Upper lobe of left lung (tissue), 6 donors: ENCODE measurements around the gene RPS10. TPM values are rescaled to one million over a fixed set of nuclear protein-coding genes. Genes with fewer than 3 reads are reported as not detected.
A peak's percentile ranks its signal among the peaks of the same experiment; 100 is the strongest.

Experiments
- ATAC-seq, 2 donors: fragments of 200-7000 bp; cut with Tn5 transposase; one replicate each; pipeline ENCODE4 v1.9.1; 2022; ENCODE audit warnings: mild to moderate bottlenecking in 2 of 2, moderate library complexity in 2 of 2; ENCODE audit not compliant: low FRiP score in 2 of 2
- DNase-seq, 2 donors: peaks; one replicate each; pipeline ENCODE4 v3.0.0-alpha.2; 2019 to 2020
- H3K27ac ChIP-seq, 4 donors: fragments of 200-600 bp; sonication (generic); one replicate each; pipeline ENCODE4 v1.5.1; 2016 to 2019
- H3K27me3 ChIP-seq, 4 donors: fragments of 200-600 bp; sonication (generic); one replicate each; pipeline ENCODE4 v1.5.1; 2017 to 2019
- H3K36me3 ChIP-seq, 4 donors: fragments of 200-600 bp; sonication (generic); one replicate each; pipeline ENCODE4 v1.5.1; 2016 to 2019
- H3K4me1 ChIP-seq, 4 donors: fragments of 200-600 bp; sonication (generic); one replicate each; pipeline ENCODE4 v1.5.1; 2018 to 2019
- H3K4me3 ChIP-seq, 4 donors: fragments of 200-600 bp; sonication (generic); one replicate each; pipeline ENCODE4 v1.5.1; 2017 to 2019; ENCODE audit warnings: mild to moderate bottlenecking in 2 of 4, moderate library complexity in 1 of 4
- H3K9me3 ChIP-seq, 4 donors: fragments of 200-600 bp; sonication (generic); one replicate each; pipeline ENCODE4 v1.5.1; 2018 to 2019
- EP300 ChIP-seq, 4 donors: sonication (generic); formaldehyde crosslinking; IDR thresholded peaks; one replicate each; pipeline ENCODE4 v1.5.1; 2017; ENCODE audit warnings: antibody characterized with exemption in 4 of 4, control low read depth in 2 of 4
- POLR2A ChIP-seq, 4 donors: fragments of 450-650 bp; IDR thresholded peaks; one replicate each; pipeline ENCODE4 v1.5.1; 2016 to 2017; ENCODE audit warnings: antibody characterized with exemption in 4 of 4, mild to moderate bottlenecking in 2 of 4
- POLR2AphosphoS5 ChIP-seq, 2 donors: sonication (generic); formaldehyde crosslinking; IDR thresholded peaks; one replicate each; pipeline ENCODE4 v1.5.1; 2017; ENCODE audit warnings: antibody characterized with exemption in 2 of 2
- WGBS, 2 donors: methylation state at CpG; one replicate each; pipeline ENCODE4 v1.1.5; 2017 to 2018; 5-methylcytosine and 5-hydroxymethylcytosine counted together
- total RNA-seq, 6 donors: library from RNA; depleted of rRNA in 4 of 6; stranded (reverse); fragments of >200 nt in 4 of 6; gene quantifications; one replicate each; pipeline versions ENCODE4 v1.1.0 to v1.2.1, GENCODE V29; 2016 to 2021
- TF ChIP-seq, protein P1 (sequence below), 6 experiments: fragments of 450-650 bp in 4 of 6; fragments of 200-600 bp in 2 of 6; sonication (generic) in 2 of 6; IDR thresholded peaks; one replicate each; pipeline ENCODE4 v1.5.1; 2016 to 2019; ENCODE audit warnings: antibody characterized with exemption in 6 of 6
- donor health status: DM: no; HTN: no; CAD: no; lungs with moderate emphysema.
- donor health status: DM: no; HTN: yes; CAD: no; lungs with severe emphysema.

RPS10 gene
- total RNA-seq, 6 donors from 2014 or later: 383 to 1,975 (median 1,074) TPM

DNA sequence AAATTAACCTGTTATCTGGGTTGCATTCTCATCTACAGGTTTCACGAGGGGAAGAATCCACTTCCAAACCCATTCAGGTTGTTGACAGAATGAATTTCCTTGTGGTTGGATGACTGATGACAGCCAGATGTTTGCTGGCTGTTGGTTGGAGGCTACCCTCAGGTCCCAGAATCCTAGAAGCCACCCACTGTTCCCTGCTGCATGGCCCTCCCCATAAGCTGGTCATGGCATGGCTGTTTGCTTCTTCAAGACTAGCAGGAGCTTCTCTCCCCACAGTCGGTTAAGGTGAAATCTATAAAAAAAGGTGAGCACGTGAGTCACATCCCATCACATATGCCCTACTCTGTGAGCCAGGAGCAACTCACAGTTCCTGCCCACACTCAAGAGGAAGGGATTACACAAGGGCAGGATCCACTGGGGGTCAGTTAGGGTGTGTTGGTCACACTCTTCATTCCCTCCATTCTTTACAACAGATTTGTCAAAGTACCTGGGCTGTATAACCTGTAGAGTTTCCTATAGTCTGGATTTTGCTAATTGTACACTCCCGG is 19.5 kb upstream of the RPS10 start:
- Histone ChIP-seq H3K27ac (no peak overlapping the region), H3K4me3 (no peak overlapping the region), H3K27me3 (no peaks in the 10 kb centered on the region), H3K4me1 (no peaks in the 10 kb centered on the region), H3K9me3 (no peaks in the 10 kb centered on the region), H3K36me3 (no peaks in the 10 kb centered on the region)
- WGBS, 2 donors: 70 to 77% methylated on average over 4 of the region's 4 CpGs
- DNase-seq (no peak), ATAC-seq (no peak)
- no peak for TF ChIP-seq POLR2A (IDR thresholded peaks at IDR 0.05)
- no peak for TF ChIP-seq POLR2AphosphoS5 (IDR thresholded peaks at IDR 0.05)
- TF ChIP-seq EP300 (IDR thresholded peaks at IDR 0.05): no peak
- TF ChIP-seq, protein P1, sequence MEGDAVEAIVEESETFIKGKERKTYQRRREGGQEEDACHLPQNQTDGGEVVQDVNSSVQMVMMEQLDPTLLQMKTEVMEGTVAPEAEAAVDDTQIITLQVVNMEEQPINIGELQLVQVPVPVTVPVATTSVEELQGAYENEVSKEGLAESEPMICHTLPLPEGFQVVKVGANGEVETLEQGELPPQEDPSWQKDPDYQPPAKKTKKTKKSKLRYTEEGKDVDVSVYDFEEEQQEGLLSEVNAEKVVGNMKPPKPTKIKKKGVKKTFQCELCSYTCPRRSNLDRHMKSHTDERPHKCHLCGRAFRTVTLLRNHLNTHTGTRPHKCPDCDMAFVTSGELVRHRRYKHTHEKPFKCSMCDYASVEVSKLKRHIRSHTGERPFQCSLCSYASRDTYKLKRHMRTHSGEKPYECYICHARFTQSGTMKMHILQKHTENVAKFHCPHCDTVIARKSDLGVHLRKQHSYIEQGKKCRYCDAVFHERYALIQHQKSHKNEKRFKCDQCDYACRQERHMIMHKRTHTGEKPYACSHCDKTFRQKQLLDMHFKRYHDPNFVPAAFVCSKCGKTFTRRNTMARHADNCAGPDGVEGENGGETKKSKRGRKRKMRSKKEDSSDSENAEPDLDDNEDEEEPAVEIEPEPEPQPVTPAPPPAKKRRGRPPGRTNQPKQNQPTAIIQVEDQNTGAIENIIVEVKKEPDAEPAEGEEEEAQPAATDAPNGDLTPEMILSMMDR (IDR thresholded peaks at IDR 0.05): no peak

DNA sequence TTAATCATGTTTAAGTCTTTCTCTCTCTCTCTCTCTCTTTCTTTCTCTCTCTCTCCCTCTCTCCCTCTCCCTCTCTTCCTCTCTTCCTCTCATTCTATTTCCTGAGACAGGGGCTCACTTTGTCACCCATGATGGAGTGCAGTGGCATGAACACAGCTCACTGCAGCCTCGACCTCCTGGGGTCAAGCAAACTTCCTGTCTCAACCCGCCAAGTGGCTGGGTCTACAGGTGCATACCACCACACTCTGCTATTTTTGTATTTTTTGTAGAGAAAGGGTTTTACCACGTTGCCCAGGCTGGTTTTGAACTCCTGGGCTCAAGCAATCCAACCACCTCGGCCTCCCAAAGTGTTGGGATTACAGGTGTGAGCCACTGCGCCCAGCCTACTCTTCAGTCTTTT is 15.7 kb upstream of the RPS10 start:
- DNase-seq (no peak), ATAC-seq (no peak)
- no peaks in the 10 kb centered on the region for H3K27me3 ChIP-seq
- no peak overlapping the region for H3K27ac ChIP-seq
- no peaks in the 10 kb centered on the region for H3K4me1 ChIP-seq
- 51 to 58% methylated on average over 5 of the region's 5 CpGs for WGBS, 2 donors
- no peak overlapping the region for H3K4me3 ChIP-seq
- H3K9me3 ChIP-seq: no peaks in the 10 kb centered on the region
- H3K36me3 ChIP-seq: no peaks in the 10 kb centered on the region
- no peak for TF ChIP-seq EP300 (IDR thresholded peaks at IDR 0.05)

DNA sequence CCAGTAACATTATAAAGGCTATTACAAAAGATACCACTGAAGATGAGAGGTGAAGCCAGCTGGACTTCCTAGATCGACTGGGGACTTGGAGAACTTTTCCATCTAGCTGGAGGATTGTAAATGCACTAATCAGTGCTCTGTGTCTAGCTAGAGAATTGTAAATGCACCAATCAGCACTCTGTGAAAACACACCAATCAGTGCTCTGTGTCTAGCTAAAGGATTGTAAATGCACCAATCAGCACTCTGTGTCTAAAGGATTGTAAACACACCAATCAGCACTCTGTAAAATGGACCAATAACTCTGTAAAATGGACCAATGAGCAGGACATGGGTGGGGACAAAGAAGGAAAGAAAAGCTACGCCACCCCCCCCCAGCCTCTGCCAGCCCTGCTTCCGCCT is 13.6 kb upstream of the RPS10 start:
- 81 to 88% methylated on average over 3 of the region's 3 CpGs for WGBS, 2 donors
- ATAC-seq (no peak), DNase-seq (no peak)
- no peaks in the 10 kb centered on the region for H3K9me3 ChIP-seq
- H3K36me3 ChIP-seq: no peaks in the 10 kb centered on the region
- no peak overlapping the region for H3K27ac ChIP-seq
- no peaks in the 10 kb centered on the region for H3K27me3 ChIP-seq
- TF ChIP-seq POLR2A (IDR thresholded peaks at IDR 0.05): no peak
- TF ChIP-seq, protein P1 (IDR thresholded peaks at IDR 0.05): no peak
- TF ChIP-seq EP300 (IDR thresholded peaks at IDR 0.05): no peak
- no peak for TF ChIP-seq POLR2AphosphoS5 (IDR thresholded peaks at IDR 0.05)
- no peaks in the 10 kb centered on the region for H3K4me1 ChIP-seq
- no peak overlapping the region for H3K4me3 ChIP-seq

DNA sequence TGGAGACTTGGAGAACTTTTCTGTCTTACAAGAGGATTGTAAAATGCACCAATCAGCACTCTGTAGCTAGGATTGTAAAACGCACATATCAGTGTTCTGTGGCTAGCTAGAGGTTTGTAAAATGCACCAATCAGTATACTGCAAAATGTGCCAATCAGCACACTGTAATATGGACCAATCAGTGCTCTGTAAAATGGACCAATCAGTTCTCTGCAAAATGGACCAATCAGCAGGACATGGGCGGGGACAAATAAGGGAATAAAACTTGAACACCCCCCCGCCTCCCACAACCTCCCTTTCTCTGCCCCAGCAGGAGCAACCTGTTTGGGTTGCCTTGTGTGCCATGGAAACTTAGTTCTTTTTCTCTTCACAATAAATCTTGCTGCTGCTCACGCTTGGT is 12.8 kb upstream of the RPS10 start:
- no peak for TF ChIP-seq POLR2AphosphoS5 (IDR thresholded peaks at IDR 0.05)
- 61 to 89% methylated on average over 4 of the region's 4 CpGs for WGBS, 2 donors
- no peaks in the 10 kb centered on the region for H3K27me3 ChIP-seq

DNA sequence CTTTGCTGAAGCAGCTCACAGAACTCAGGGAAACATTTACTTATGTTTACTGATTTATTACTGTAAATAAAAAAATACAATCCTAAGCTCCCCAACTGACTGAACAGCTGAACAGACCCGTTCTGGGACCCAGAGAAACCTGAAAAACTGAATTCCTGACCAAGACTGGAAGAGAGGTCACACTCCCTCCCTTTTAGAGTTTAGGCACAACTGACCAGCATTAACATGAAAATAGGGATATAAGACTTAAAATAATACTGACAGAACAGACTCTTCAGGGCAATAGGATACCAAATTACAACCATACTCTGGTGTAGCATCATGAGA is 11.7 kb upstream of the RPS10 start:
- no peaks in the 10 kb centered on the region for H3K27me3 ChIP-seq
- WGBS, 2 donors: 48 to 57% methylated on average over 1 of the region's 1 CpG
- DNase-seq: no peak
- no peak overlapping the region for H3K4me3 ChIP-seq
- no peak overlapping the region for H3K27ac ChIP-seq
- no peak for ATAC-seq
- no peaks in the 10 kb centered on the region for H3K9me3 ChIP-seq
- TF ChIP-seq POLR2AphosphoS5 (IDR thresholded peaks at IDR 0.05) (no peak), POLR2A (IDR thresholded peaks at IDR 0.05) (no peak), EP300 (IDR thresholded peaks at IDR 0.05) (no peak)
- TF ChIP-seq, protein P1 (IDR thresholded peaks at IDR 0.05): no peak
- H3K4me1 ChIP-seq: no peaks in the 10 kb centered on the region
- H3K36me3 ChIP-seq: no peaks in the 10 kb centered on the region

More for the DNA sequence above, 12.8 kb upstream of the RPS10 start:
- Histone ChIP-seq H3K27ac (no peak overlapping the region), H3K4me3 (no peak overlapping the region), H3K9me3 (no peaks in the 10 kb centered on the region), H3K36me3 (no peaks in the 10 kb centered on the region), H3K4me1 (no peaks in the 10 kb centered on the region)
- no peak for DNase-seq
- ATAC-seq: no peak

DNA sequence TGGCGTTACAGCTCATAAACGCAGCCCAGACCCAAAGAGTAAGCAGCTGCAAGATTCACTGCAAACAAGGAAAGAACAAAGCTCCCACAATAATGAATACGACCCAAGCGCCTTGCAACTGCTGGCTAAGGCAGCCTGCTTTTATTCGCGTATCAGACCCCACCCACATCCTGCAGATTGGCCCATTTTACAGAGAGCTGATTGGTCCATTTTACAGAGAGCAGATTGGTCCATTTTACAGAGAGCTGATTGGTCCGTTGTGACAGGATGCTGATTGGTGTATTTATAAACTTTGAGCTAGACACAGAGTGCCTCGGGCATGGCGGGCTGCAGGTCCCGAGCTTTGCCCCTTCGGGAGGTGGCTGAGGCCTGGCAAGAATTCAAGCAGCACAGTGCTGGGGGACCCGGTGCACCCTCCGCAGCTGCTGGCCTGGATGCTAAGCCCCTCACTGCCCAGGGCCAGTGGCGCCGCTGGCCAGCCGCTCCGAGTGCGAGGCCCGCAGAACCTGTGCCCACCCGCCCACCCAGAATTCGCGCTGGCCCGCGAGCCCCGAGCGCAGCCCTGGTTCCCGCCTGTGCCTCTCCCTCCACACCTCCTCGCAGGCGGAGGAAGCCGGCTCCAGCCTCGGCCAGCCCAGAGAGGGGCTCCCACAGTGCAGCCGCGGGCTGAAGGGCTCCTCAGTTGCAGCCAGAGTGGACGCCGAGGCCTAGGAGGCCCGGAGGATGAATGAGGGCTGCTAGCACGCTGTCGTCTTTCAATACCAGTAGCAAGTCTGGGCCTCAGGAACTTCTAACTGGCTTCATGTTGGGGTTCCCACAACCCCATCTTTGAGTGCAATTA is 11.2 kb upstream of the RPS10 start:
- WGBS, 2 donors: 85 to 94% methylated on average over 10 to 19 of the region's 38 CpGs
- H3K4me3 ChIP-seq: no peak overlapping the region
- DNase-seq: peak in 1 of 2 donors; percentile 76
- no peak for ATAC-seq
- H3K27me3 ChIP-seq: no peaks in the 10 kb centered on the region
- no peaks in the 10 kb centered on the region for H3K4me1 ChIP-seq
- H3K9me3 ChIP-seq: no peaks in the 10 kb centered on the region
- no peaks in the 10 kb centered on the region for H3K36me3 ChIP-seq
- no peak for TF ChIP-seq POLR2A (IDR thresholded peaks at IDR 0.05)
- TF ChIP-seq POLR2AphosphoS5 (IDR thresholded peaks at IDR 0.05): no peak
- TF ChIP-seq, protein P1 (IDR thresholded peaks at IDR 0.05): no peak
- no peak for TF ChIP-seq EP300 (IDR thresholded peaks at IDR 0.05)
- no peak overlapping the region for H3K27ac ChIP-seq
